Esophagus muscularis mucosa (tissue), 3 donors: ENCODE measurements around the gene XPC.

Source experiments
- POLR2A ChIP-seq: fragments of 450-650 bp; IDR thresholded peaks from one replicate; pipeline ENCODE4 v1.6.1; 2017; ENCODE audit warnings: antibody characterized with exemption, moderate library complexity, mild to moderate bottlenecking, low read depth
- POLR2AphosphoS5 ChIP-seq, 2 donors: sonication (generic); formaldehyde crosslinking; IDR thresholded peaks; one replicate each; pipeline ENCODE4 v1.6.1; 2017; ENCODE audit warnings: antibody characterized with exemption in 2 of 2
- TF ChIP-seq, protein P1 (sequence below), 3 experiments: fragments of 200-600 bp in 2 of 3; fragments of 450-650 bp in 1 of 3; sonication (generic) in 2 of 3; IDR thresholded peaks; one replicate each; pipeline ENCODE4 v1.5.1; 2017 to 2019; ENCODE audit warnings: antibody characterized with exemption in 3 of 3, mild to moderate bottlenecking in 2 of 3, moderate library complexity in 1 of 3

DNA sequence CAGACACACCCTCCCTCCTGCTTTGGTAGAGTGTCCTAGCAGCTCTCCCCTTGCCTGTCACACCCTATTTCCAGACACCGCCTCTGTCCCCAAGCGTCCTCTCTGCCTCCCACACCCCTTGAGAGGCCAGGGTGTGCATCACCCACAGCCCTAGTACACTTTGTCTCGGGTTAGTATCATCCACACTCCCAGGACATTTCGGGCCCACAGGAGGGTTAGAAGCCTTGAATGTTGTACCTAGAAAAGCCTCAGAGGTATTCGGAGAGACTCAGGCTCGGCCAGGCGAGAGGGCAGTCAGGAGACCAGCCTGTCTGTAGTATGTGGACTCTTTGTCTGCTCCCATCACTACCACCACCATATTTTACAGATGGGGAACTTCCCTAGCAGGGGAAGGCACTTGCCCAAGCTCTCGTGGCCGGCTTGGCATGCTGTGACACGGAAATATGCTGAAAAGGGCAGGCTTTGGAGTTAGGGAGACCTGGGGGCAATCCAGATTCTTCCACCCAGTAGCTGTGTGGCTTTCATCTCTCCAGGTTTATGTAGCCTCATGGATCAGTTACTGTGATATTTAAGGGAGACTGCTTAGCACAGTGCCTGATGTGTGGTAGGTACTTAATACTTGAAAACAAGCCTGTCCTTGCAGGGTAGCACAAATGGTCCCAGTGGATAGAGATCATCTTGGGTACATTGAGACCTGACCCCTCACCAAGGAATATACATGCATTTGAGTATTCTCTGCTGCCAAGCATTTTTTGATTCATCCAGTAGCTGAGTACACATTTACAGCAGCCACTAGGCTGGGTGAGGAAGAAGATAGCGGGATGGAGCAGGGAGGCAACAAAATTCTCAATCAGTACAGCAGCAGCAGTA lies 52.1 kb downstream of the XPC start:
- TF ChIP-seq, protein P1, sequence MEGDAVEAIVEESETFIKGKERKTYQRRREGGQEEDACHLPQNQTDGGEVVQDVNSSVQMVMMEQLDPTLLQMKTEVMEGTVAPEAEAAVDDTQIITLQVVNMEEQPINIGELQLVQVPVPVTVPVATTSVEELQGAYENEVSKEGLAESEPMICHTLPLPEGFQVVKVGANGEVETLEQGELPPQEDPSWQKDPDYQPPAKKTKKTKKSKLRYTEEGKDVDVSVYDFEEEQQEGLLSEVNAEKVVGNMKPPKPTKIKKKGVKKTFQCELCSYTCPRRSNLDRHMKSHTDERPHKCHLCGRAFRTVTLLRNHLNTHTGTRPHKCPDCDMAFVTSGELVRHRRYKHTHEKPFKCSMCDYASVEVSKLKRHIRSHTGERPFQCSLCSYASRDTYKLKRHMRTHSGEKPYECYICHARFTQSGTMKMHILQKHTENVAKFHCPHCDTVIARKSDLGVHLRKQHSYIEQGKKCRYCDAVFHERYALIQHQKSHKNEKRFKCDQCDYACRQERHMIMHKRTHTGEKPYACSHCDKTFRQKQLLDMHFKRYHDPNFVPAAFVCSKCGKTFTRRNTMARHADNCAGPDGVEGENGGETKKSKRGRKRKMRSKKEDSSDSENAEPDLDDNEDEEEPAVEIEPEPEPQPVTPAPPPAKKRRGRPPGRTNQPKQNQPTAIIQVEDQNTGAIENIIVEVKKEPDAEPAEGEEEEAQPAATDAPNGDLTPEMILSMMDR (IDR thresholded peaks at IDR 0.05), result no peak
- TF ChIP-seq POLR2A (no peak), POLR2AphosphoS5 (IDR thresholded peaks at IDR 0.05) (peak in 1 of 2 donors; percentile 4)
